ENCODE results near the gene TMEM108. TPM values are rescaled to one million over a fixed set of nuclear protein-coding genes. Genes with fewer than 3 reads are reported as not detected.

Gene TMEM108
- polyA plus RNA-seq, 1 donor (not counting 4 experiments of a cell fraction or from before 2014, with no cell fraction given): not detected

DNA sequence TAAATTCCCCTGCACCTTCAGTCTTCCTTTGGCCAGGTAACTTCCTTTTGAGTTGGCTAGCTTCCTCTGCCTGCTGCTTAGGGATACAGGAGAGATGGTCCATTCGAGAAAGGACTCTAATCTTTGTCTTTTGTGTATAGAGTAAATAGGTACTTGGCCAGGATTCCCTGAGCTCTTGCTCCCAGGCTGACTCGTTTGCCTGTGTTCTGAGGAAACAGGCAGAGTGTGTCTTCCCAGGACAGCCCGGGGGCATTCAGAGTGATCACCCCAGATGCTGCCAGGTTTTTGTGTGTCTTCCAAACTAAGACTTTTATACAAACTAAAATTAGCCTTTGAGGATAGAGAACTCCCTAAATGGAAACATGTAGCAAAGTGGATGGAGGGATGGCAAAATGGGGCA lies 39.5 kb downstream of the TMEM108 start:
- no peak for FAIRE-seq
- Histone ChIP-seq H3K27ac (ENCODE audit: control insufficient read depth, insufficient read depth, low read length) (no peak overlapping the region), H4K20me1 (ENCODE audit: control insufficient read depth, extremely low read depth, insufficient read depth, low read length) (no peaks in the 10 kb centered on the region), H3K4me1 (ENCODE audit: control insufficient read depth, extremely low read depth, insufficient read depth, low read length) (no peaks in the 10 kb centered on the region), H3K27me3 (ENCODE audit: control insufficient read depth, extremely low read depth, insufficient read depth, low read length) (no peaks in the 10 kb centered on the region), H3K9me1 (ENCODE audit: control insufficient read depth, extremely low read depth, insufficient read depth, low read length) (peaks cover 3% of the 10 kb centered on the region), H3K79me2 (ENCODE audit: control insufficient read depth, insufficient read depth, low read length) (no peaks in the 10 kb centered on the region), H3K4me3 (ENCODE audit: control insufficient read depth in 2 of 3, extremely low read depth in 1 of 3, insufficient read depth in 2 of 3, low read depth in 1 of 3, low read length in 3 of 3) (no peak overlapping the region), H3K4me2 (ENCODE audit: control insufficient read depth, extremely low read depth, insufficient read depth, low read depth, low read length) (no peak overlapping the region), H3K36me3 (ENCODE audit: control insufficient read depth in 2 of 2, extremely low read depth in 1 of 2, insufficient read depth in 2 of 2, low read length in 2 of 2) (no peaks in the 10 kb centered on the region), H2AFZ (ENCODE audit: control insufficient read depth, low read length) (no peak overlapping the region), H3K9ac (ENCODE audit: control insufficient read depth, extremely low read depth, insufficient read depth, low read length) (no peak overlapping the region), H3K9me3 (ENCODE audit: control insufficient read depth, low read depth, low read length) (no peaks in the 10 kb centered on the region)
- TF ChIP-seq EZH2 (IDR thresholded peaks at IDR 0.05; ENCODE audit: low read length): no peak
- TF ChIP-seq, protein P1, sequence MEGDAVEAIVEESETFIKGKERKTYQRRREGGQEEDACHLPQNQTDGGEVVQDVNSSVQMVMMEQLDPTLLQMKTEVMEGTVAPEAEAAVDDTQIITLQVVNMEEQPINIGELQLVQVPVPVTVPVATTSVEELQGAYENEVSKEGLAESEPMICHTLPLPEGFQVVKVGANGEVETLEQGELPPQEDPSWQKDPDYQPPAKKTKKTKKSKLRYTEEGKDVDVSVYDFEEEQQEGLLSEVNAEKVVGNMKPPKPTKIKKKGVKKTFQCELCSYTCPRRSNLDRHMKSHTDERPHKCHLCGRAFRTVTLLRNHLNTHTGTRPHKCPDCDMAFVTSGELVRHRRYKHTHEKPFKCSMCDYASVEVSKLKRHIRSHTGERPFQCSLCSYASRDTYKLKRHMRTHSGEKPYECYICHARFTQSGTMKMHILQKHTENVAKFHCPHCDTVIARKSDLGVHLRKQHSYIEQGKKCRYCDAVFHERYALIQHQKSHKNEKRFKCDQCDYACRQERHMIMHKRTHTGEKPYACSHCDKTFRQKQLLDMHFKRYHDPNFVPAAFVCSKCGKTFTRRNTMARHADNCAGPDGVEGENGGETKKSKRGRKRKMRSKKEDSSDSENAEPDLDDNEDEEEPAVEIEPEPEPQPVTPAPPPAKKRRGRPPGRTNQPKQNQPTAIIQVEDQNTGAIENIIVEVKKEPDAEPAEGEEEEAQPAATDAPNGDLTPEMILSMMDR (optimal IDR thresholded peaks at IDR 0.05 in 1 of 3, IDR thresholded peaks at IDR 0.05 in 1 of 3, conservative IDR thresholded peaks at IDR 0.05 in 1 of 3; ENCODE audit: extremely low read depth in 1 of 3, insufficient read depth in 2 of 3, low read length in 3 of 3): no peak
- no peak for DNase-seq (ENCODE audit: low read depth, low spot score)
- dilution Hi-C loops (cut with MboI; ENCODE audit: extremely low pct_ligation_motif_present, low sequenced_read_pairs): no loop called here

DNA sequence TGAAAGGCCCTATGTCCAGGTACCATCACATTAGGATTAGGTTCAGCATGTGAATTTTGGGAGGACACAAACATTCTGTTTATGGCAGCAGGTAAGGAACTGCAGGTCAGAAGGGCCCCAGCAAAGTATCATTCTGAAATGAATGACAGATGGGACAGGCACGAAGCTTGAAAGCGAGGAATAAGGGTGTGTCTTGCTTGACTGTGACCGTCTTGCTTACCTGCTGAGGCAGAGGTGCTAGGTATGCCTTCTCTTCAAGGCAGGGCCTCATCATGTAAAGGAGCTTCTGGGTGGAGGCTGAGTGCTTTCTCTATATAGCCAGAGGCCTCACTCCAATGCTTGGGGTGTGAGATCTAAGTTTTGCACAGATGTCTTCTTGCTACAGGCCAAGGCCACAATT lies 41.4 kb downstream of the TMEM108 start:
- Histone ChIP-seq H3K36me3 (ENCODE audit: control insufficient read depth in 2 of 2, extremely low read depth in 1 of 2, insufficient read depth in 2 of 2, low read length in 2 of 2) (no peaks in the 10 kb centered on the region), H3K4me1 (ENCODE audit: control insufficient read depth, extremely low read depth, insufficient read depth, low read length) (no peaks in the 10 kb centered on the region), H3K9me3 (ENCODE audit: control insufficient read depth, low read depth, low read length) (no peaks in the 10 kb centered on the region), H2AFZ (ENCODE audit: control insufficient read depth, low read length) (no peak overlapping the region), H4K20me1 (ENCODE audit: control insufficient read depth, extremely low read depth, insufficient read depth, low read length) (no peaks in the 10 kb centered on the region), H3K4me3 (ENCODE audit: control insufficient read depth in 2 of 3, extremely low read depth in 1 of 3, insufficient read depth in 2 of 3, low read depth in 1 of 3, low read length in 3 of 3) (no peak overlapping the region), H3K27me3 (ENCODE audit: control insufficient read depth, extremely low read depth, insufficient read depth, low read length) (no peaks in the 10 kb centered on the region), H3K27ac (ENCODE audit: control insufficient read depth, insufficient read depth, low read length) (no peak overlapping the region), H3K4me2 (ENCODE audit: control insufficient read depth, extremely low read depth, insufficient read depth, low read depth, low read length) (no peak overlapping the region), H3K79me2 (ENCODE audit: control insufficient read depth, insufficient read depth, low read length) (no peaks in the 10 kb centered on the region), H3K9ac (ENCODE audit: control insufficient read depth, extremely low read depth, insufficient read depth, low read length) (no peak overlapping the region), H3K9me1 (ENCODE audit: control insufficient read depth, extremely low read depth, insufficient read depth, low read length) (peaks cover 3% of the 10 kb centered on the region)
- DNase-seq (ENCODE audit: low read depth, low spot score): no peak
- TF ChIP-seq, protein P1 (optimal IDR thresholded peaks at IDR 0.05 in 1 of 3, IDR thresholded peaks at IDR 0.05 in 1 of 3, conservative IDR thresholded peaks at IDR 0.05 in 1 of 3; ENCODE audit: extremely low read depth in 1 of 3, insufficient read depth in 2 of 3, low read length in 3 of 3): no peak
- TF ChIP-seq EZH2 (IDR thresholded peaks at IDR 0.05; ENCODE audit: low read length): no peak
- dilution Hi-C loops (cut with MboI; ENCODE audit: extremely low pct_ligation_motif_present, low sequenced_read_pairs): no loop called here
- FAIRE-seq: no peak

Data from keratinocyte (primary cell).